Uterus (tissue), 4 donors: ENCODE data around the gene GPR161. TPM values are rescaled to one million over a fixed set of nuclear protein-coding genes. Genes with fewer than 3 reads are reported as not detected.

Experiments
- DNase-seq, 2 donors: peaks; one replicate each; pipeline ENCODE4 v3.0.0-alpha.2; 2019 to 2020
- H3K27ac ChIP-seq, 2 donors: fragments of 200-600 bp; sonication (generic); 1 replicate in 1 of 2; 2 replicates in 1 of 2; pipeline ENCODE4 v1.5.1; 2016 to 2018
- H3K27me3 ChIP-seq, 2 donors: fragments of 200-600 bp; sonication (generic); one replicate each; pipeline ENCODE4 v1.5.1; 2018 to 2019; ENCODE audit warnings: control low read depth in 1 of 2
- H3K36me3 ChIP-seq, 2 donors: fragments of 200-600 bp; sonication (generic); one replicate each; pipeline ENCODE4 v1.5.1; 2019; ENCODE audit warnings: control low read depth in 1 of 2
- H3K4me1 ChIP-seq, 2 donors: fragments of 200-600 bp; sonication (generic); one replicate each; pipeline ENCODE4 v1.5.1; 2018 to 2019; ENCODE audit warnings: control low read depth in 1 of 2
- H3K4me3 ChIP-seq, 2 donors: fragments of 200-600 bp; sonication (generic); 1 replicate in 1 of 2; 2 replicates in 1 of 2; pipeline ENCODE4 v1.5.1; 2018 to 2019; ENCODE audit warnings: mild to moderate bottlenecking in 1 of 2
- H3K9me3 ChIP-seq, 2 donors: fragments of 200-600 bp; sonication (generic); one replicate each; pipeline ENCODE4 v1.5.1; 2019; ENCODE audit warnings: control low read depth in 1 of 2
- POLR2A ChIP-seq, 2 donors: fragments of 450-650 bp; IDR thresholded peaks; one replicate each; pipeline ENCODE4 v1.6.1; 2016; ENCODE audit warnings: antibody characterized with exemption in 2 of 2, mild to moderate bottlenecking in 1 of 2, moderate library complexity in 1 of 2
- intact Hi-C: fragments of 100-400 bp; cut with DNase I; formaldehyde crosslinking; loops from one replicate; pipeline ENCODE4 v1.15.1; 2023; ENCODE audit warnings: low total_unique reads
- total RNA-seq, 4 donors: library from RNA; depleted of rRNA in 3 of 4; stranded (reverse); fragments of >200 nt in 3 of 4; gene quantifications; one replicate each; pipeline versions ENCODE4 v1.1.0 to v1.2.4, GENCODE V29; 2014 to 2023
- TF ChIP-seq, protein P1 (sequence below), 4 experiments: fragments of 200-600 bp in 2 of 4; fragments of 450-650 bp in 2 of 4; sonication (generic) in 2 of 4; IDR thresholded peaks; one replicate each; pipeline ENCODE4 v1.5.1; 2016 to 2019; ENCODE audit warnings: antibody characterized with exemption in 4 of 4, mild to moderate bottlenecking in 2 of 4, moderate library complexity in 1 of 4
- donor health status: DM: yes; HTN: yes; CAD: no.

The GPR161 gene
- total RNA-seq, 4 donors from 2014 or later, result 9.7 to 45.5 (median 37.6) TPM

GRCh38 chr1:168178227-168178637 lies 41.5 kb upstream of the GPR161 start:
- H3K4me3 ChIP-seq, result peak overlapping the region; percentile 59 to 86

GRCh38 chr1:168172250-168172915 lies 35.7 kb upstream of the GPR161 start:
- H3K4me1 ChIP-seq, result no peaks in the 10 kb centered on the region
- no peaks in the 10 kb centered on the region for H3K27me3 ChIP-seq
- no peak for DNase-seq
- intact Hi-C loops, result no loop called here
- no peaks in the 10 kb centered on the region for H3K36me3 ChIP-seq
- H3K27ac ChIP-seq, result peak overlapping the region in 1 of 2 donors; percentile 16
- no peaks in the 10 kb centered on the region for H3K9me3 ChIP-seq
- TF ChIP-seq, protein P1, sequence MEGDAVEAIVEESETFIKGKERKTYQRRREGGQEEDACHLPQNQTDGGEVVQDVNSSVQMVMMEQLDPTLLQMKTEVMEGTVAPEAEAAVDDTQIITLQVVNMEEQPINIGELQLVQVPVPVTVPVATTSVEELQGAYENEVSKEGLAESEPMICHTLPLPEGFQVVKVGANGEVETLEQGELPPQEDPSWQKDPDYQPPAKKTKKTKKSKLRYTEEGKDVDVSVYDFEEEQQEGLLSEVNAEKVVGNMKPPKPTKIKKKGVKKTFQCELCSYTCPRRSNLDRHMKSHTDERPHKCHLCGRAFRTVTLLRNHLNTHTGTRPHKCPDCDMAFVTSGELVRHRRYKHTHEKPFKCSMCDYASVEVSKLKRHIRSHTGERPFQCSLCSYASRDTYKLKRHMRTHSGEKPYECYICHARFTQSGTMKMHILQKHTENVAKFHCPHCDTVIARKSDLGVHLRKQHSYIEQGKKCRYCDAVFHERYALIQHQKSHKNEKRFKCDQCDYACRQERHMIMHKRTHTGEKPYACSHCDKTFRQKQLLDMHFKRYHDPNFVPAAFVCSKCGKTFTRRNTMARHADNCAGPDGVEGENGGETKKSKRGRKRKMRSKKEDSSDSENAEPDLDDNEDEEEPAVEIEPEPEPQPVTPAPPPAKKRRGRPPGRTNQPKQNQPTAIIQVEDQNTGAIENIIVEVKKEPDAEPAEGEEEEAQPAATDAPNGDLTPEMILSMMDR (IDR thresholded peaks at IDR 0.05), result no peak
- TF ChIP-seq POLR2A (IDR thresholded peaks at IDR 0.05), result no peak
- no peak overlapping the region for H3K4me3 ChIP-seq

More at GRCh38 chr1:168178227-168178637, 41.5 kb upstream of the GPR161 start:
- intact Hi-C loops, result no loop called here
- Histone ChIP-seq H3K4me1 (no peaks in the 10 kb centered on the region), H3K27ac (peak overlapping the region; percentile 86 to 88), H3K9me3 (no peaks in the 10 kb centered on the region), H3K36me3 (no peaks in the 10 kb centered on the region), H3K27me3 (no peaks in the 10 kb centered on the region)
- no peak for DNase-seq
- no peak for TF ChIP-seq POLR2A (IDR thresholded peaks at IDR 0.05)
- TF ChIP-seq, protein P1 (IDR thresholded peaks at IDR 0.05), result no peak

- H3K4me3 ChIP-seq, result no peak overlapping the region
- no peaks in the 10 kb centered on the region for H3K9me3 ChIP-seq
- H3K27ac ChIP-seq, result peak overlapping the region; percentile 6 to 46
- intact Hi-C loops, result no loop called here
- TF ChIP-seq POLR2A (IDR thresholded peaks at IDR 0.05), result no peak
- TF ChIP-seq, protein P1 (IDR thresholded peaks at IDR 0.05), result no peak
- DNase-seq, result no peak
- H3K27me3 ChIP-seq, result no peaks in the 10 kb centered on the region
- no peaks in the 10 kb centered on the region for H3K36me3 ChIP-seq
- H3K4me1 ChIP-seq, result no peaks in the 10 kb centered on the region
These were observed 34.1 kb upstream of the GPR161 start for GRCh38 chr1:168170564-168171508.

DNA sequence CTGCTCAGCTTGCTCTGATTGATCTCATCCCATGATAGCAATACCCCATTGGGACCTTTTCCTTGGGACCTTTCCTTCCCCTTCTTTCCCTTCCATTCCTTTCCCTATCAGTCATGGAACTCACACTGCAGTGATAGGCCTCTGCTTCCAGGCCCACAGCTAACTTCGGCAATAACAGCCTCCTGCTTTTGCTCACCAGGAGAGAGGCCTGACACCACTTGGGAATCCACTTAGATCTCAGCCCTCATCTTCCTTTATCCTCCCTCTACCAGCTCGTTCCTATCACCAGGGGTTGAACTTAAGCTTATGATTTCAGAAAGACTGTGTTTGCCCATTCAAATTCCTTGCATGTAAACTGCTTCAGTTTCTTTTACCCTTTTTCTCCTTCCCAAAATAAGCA lies 31.1 kb upstream of the GPR161 start:
- Histone ChIP-seq H3K4me1 (no peaks in the 10 kb centered on the region), H3K27ac (peak overlapping the region; percentile 70 to 81), H3K9me3 (no peaks in the 10 kb centered on the region), H3K4me3 (no peak overlapping the region), H3K27me3 (no peaks in the 10 kb centered on the region), H3K36me3 (no peaks in the 10 kb centered on the region)
- intact Hi-C loops, result no loop called here
- TF ChIP-seq, protein P1 (IDR thresholded peaks at IDR 0.05), result no peak
- TF ChIP-seq POLR2A (IDR thresholded peaks at IDR 0.05), result no peak
- no peak for DNase-seq

DNA sequence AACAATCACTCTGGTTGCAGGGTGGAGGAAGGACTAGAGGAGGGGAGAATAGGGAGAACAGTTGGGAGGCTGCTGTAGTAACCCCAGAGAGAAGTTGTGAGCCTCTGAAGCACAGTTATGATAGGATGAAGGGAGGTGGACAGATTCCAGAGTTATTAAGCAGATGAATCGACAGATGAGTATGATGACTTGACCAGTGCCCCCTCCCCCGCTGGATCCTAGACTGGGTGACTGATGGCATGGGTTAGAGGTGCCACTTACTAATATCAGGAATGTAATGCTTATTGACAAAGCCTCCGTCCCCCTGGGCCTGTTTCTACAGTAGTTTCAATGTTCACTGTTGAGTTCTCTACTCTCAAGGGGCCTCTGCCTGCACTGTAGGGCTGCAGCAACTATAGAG lies 28.0 kb upstream of the GPR161 start:
- Histone ChIP-seq H3K27me3 (no peaks in the 10 kb centered on the region), H3K27ac (no peak overlapping the region), H3K4me3 (no peak overlapping the region), H3K4me1 (no peaks in the 10 kb centered on the region), H3K9me3 (peaks cover 0 to 4% of the 10 kb centered on the region in 2 donors), H3K36me3 (no peaks in the 10 kb centered on the region)
- TF ChIP-seq, protein P1 (IDR thresholded peaks at IDR 0.05), result no peak
- no peak for TF ChIP-seq POLR2A (IDR thresholded peaks at IDR 0.05)
- intact Hi-C loops, result no loop called here
- no peak for DNase-seq
